Activated B cell treated with CpG ODN at 0.5 μM for 24 hours (primary cell): ENCODE data around the gene ZSWIM8. TPM values are rescaled to one million over a fixed set of nuclear protein-coding genes. Genes with fewer than 3 reads are reported as not detected.

ENCODE experiments used
- ATAC-seq: fragments of 200-7000 bp; cut with Tn5 transposase; one replicate; pipeline ENCODE4 v1.10.0; 2021; ENCODE audit warnings: low read depth, mild to moderate bottlenecking, moderate library complexity
- CTCF ChIA-PET: fragments of 350-600 bp; sonication (Branson Sonifier 250); formaldehyde crosslinking; loops from one replicate; lab custom pipeline; 2021; ENCODE audit warnings: antibody characterized with exemption; lab: Charles Lee
- POLR2A ChIA-PET: fragments of 350-600 bp; sonication (Branson Sonifier 250); formaldehyde crosslinking; loops from one replicate; lab custom pipeline; 2021; ENCODE audit warnings: antibody characterized with exemption; lab: Charles Lee
- DNase-seq: peaks from one replicate; pipeline ENCODE4 v3.0.0; 2022
- H3K27ac Mint-ChIP-seq: one replicate; pipeline ENCODE4 v1.8.0; 2020; ENCODE audit warnings: mixed read lengths
- H3K27me3 Mint-ChIP-seq: one replicate; pipeline ENCODE4 v1.8.0; 2021; ENCODE audit warnings: mixed read lengths
- H3K36me3 Mint-ChIP-seq: one replicate; pipeline ENCODE4 v1.8.0; 2021; ENCODE audit warnings: low read depth, mixed read lengths
- H3K4me1 Mint-ChIP-seq: one replicate; pipeline ENCODE4 v1.8.0; 2021; ENCODE audit warnings: mixed read lengths
- H3K4me3 Mint-ChIP-seq: one replicate; pipeline ENCODE4 v1.8.0; 2020; ENCODE audit warnings: mild to moderate bottlenecking, mixed read lengths
- H3K9me3 Mint-ChIP-seq: one replicate; pipeline ENCODE4 v1.8.0; 2020; ENCODE audit warnings: mixed read lengths
- CTCF ChIP-seq: fragments of 200-600 bp; IDR thresholded peaks from one replicate; pipeline ENCODE4 v1.8.0; 2022; ENCODE audit warnings: antibody characterized with exemption, mild to moderate bottlenecking
- intact Hi-C: fragments of 100-400 bp; cut with micrococcal nuclease; formaldehyde crosslinking; loops from one replicate; pipeline ENCODE4 v1.15.1; 2024
- total RNA-seq: library from RNA; stranded (reverse); gene quantifications from 2 replicates; pipeline ENCODE4 v1.2.3, GENCODE V29; 2022

ZSWIM8 gene
- total RNA-seq, 1 donor from 2014 or later: 93.0 TPM

GRCh38 chr10:73768881-73769280, 16.5 kb upstream of the ZSWIM8 start:
- H3K27ac Mint-ChIP-seq: peak overlapping the region; percentile 66
- H3K4me3 Mint-ChIP-seq: peak overlapping the region; percentile 13
- H3K27me3 Mint-ChIP-seq: no peaks in the 10 kb centered on the region
- peaks cover 43% of the 10 kb centered on the region for H3K4me1 Mint-ChIP-seq
- no peaks in the 10 kb centered on the region for H3K9me3 Mint-ChIP-seq
- no peak for TF ChIP-seq CTCF
- DNase-seq: peak; percentile 39
- peak; percentile 37 for ATAC-seq
- POLR2A ChIA-PET: interaction anchor here (0.6 to 2.0 kb wide), 6 partner anchors 9 to 209 kb away, joined by 3 to 8 read pairs (median 5); partner anchors contain the start of genes CHCHD1 and SEC24C
- CTCF ChIA-PET: interaction anchor here (1.3 to 1.4 kb wide), 2 partner anchors 13 to 111 kb away, joined by 4 to 5 read pairs; partner anchors contain the start of gene CHCHD1
- peaks cover 89% of the 10 kb centered on the region for H3K36me3 Mint-ChIP-seq
- intact Hi-C loops: no loop called here

GRCh38 chr10:73769396-73769795, 16.0 kb upstream of the ZSWIM8 start:
- no peaks in the 10 kb centered on the region for H3K9me3 Mint-ChIP-seq
- DNase-seq: no peak
- ChIA-PET CTCF (interaction anchor here (1.3 to 1.4 kb wide), 2 partner anchors 12 to 110 kb away, joined by 4 to 5 read pairs; partner anchors contain the start of gene CHCHD1), POLR2A (interaction anchor here (1.0 to 2.0 kb wide), 4 partner anchors 8 to 39 kb away, joined by 4 to 8 read pairs (median 5); partner anchors contain the start of genes CHCHD1 and SEC24C)
- peaks cover 87% of the 10 kb centered on the region for H3K36me3 Mint-ChIP-seq
- no peak for TF ChIP-seq CTCF
- H3K4me3 Mint-ChIP-seq: peak overlapping the region; percentile 13
- H3K27ac Mint-ChIP-seq: peak overlapping the region; percentile 66
- H3K4me1 Mint-ChIP-seq: peaks cover 48% of the 10 kb centered on the region
- intact Hi-C loops: no loop called here
- no peaks in the 10 kb centered on the region for H3K27me3 Mint-ChIP-seq
- ATAC-seq: no peak

- H3K4me1 Mint-ChIP-seq: peaks cover 64% of the 10 kb centered on the region
- ATAC-seq (peak; percentile 2), DNase-seq (peak; percentile 27)
- CTCF ChIA-PET: interaction anchor here (0.8 to 2.8 kb wide), 5 partner anchors 14 to 108 kb away, joined by 3 to 19 read pairs (median 5); no protein-coding TSS in a partner anchor
- H3K36me3 Mint-ChIP-seq: peaks cover 77% of the 10 kb centered on the region
- intact Hi-C loops: loop anchor here (1.0 to 5.0 kb wide), 7 partner anchors 14 to 1056 kb away; partner anchors contain the start of genes KAT6B, NDST2, SEC24C and ZSWIM8
- H3K27me3 Mint-ChIP-seq: no peaks in the 10 kb centered on the region
- POLR2A ChIA-PET: interaction anchor here (0.5 to 3.3 kb wide), 20 partner anchors 9 to 1465 kb away, joined by 3 to 77 read pairs (median 8); partner anchors contain the start of genes CAMK2G, CHCHD1, NDST2 and PPP3CB
- peak overlapping the region; percentile 91 for H3K27ac Mint-ChIP-seq
- no peaks in the 10 kb centered on the region for H3K9me3 Mint-ChIP-seq
- no peak for TF ChIP-seq CTCF
- peak overlapping the region; percentile 91 for H3K4me3 Mint-ChIP-seq
These were observed 13.6 kb upstream of the ZSWIM8 start for GRCh38 chr10:73771722-73772280.

- H3K4me1 Mint-ChIP-seq: peaks cover 64% of the 10 kb centered on the region
- peaks cover 78% of the 10 kb centered on the region for H3K36me3 Mint-ChIP-seq
- H3K27ac Mint-ChIP-seq: peak overlapping the region; percentile 91
- ATAC-seq (peak; percentile 67), DNase-seq (peak; percentile 80)
- ChIA-PET CTCF (interaction anchor here (0.8 to 2.8 kb wide), 7 partner anchors 9 to 107 kb away, joined by 3 to 19 read pairs (median 5); partner anchors contain the start of gene CHCHD1), POLR2A (interaction anchor here (0.5 to 3.3 kb wide), 26 partner anchors 9 to 1884 kb away, joined by 3 to 77 read pairs (median 4); partner anchors contain the start of genes AP3M1, CAMK2G, CHCHD1 and NDST2)
- TF ChIP-seq CTCF: no peak
- no peaks in the 10 kb centered on the region for H3K27me3 Mint-ChIP-seq
- intact Hi-C loops: loop anchor here (1.0 to 5.0 kb wide), 7 partner anchors 13 to 1055 kb away; partner anchors contain the start of genes KAT6B, NDST2, SEC24C and ZSWIM8
- H3K9me3 Mint-ChIP-seq: no peaks in the 10 kb centered on the region
- peak overlapping the region; percentile 91 for H3K4me3 Mint-ChIP-seq
These were observed 12.9 kb upstream of the ZSWIM8 start for GRCh38 chr10:73772281-73773151.
